Measurements from ENCODE around the gene GTF2F2. TPM values are rescaled to one million over a fixed set of nuclear protein-coding genes. Genes with fewer than 3 reads are reported as not detected.
A peak's percentile ranks its signal among the peaks of the same experiment; 100 is the strongest.

GTF2F2 gene
- total and polyA plus RNA-seq, 9 of the 15 experiments (the other 6 are each of a cell fraction or from before 2014, with no cell fraction given), result 19.7 to 44.8 (median 32.4) TPM

- TF ChIP-seq ATF7 (IDR thresholded peaks at IDR 0.05) (peak; percentile 55; the same call in 1 of the 2 replicates), MAFF (IDR thresholded peaks at IDR 0.05; ENCODE audit: low read length) (no peak), WHSC1 (IDR thresholded peaks at IDR 0.05; ENCODE audit: low read length) (no peak), PPARD (CRISPR knock-in tag; IDR thresholded peaks at IDR 0.05) (no peak), ZNF184 (CRISPR knock-in tag; IDR thresholded peaks at IDR 0.05) (no peak), CREB3L1 (IDR thresholded peaks at IDR 0.05; ENCODE audit: borderline replicate concordance, low read depth) (no peak), FIP1L1 (IDR thresholded peaks at IDR 0.05; ENCODE audit: low read depth, low read length, poor library complexity, severe bottlenecking) (no peak), ARID2 (IDR thresholded peaks at IDR 0.05) (no peak), YY1 (IDR thresholded peaks at IDR 0.05; ENCODE audit: borderline replicate concordance in 1 of 3, control insufficient read depth in 1 of 3, extremely low read depth in 1 of 3, insufficient read depth in 3 of 3, insufficient read length in 1 of 3, insufficient replicate concordance in 2 of 3, low read depth in 1 of 3, low read length in 2 of 3) (no peak), ZNF41 (CRISPR knock-in tag; conservative IDR thresholded peaks at IDR 0.05) (no peak), RBBP5 (IDR thresholded peaks at IDR 0.05; ENCODE audit: borderline replicate concordance, insufficient read depth, low read length, poor library complexity, severe bottlenecking) (peak; percentile 90), CXXC5 (CRISPR knock-in tag; IDR thresholded peaks at IDR 0.05) (peak; percentile 35; the same call in 1 of the 2 replicates), HDGF (IDR thresholded peaks at IDR 0.05) (no peak), CREM (IDR thresholded peaks at IDR 0.05; ENCODE audit: low read depth) (peak; percentile 95), ZNF778 (CRISPR knock-in tag; IDR thresholded peaks at IDR 0.05) (no peak), ZNF354B (CRISPR knock-in tag; IDR thresholded peaks at IDR 0.05) (no peak), TFAP4 (CRISPR knock-in tag; IDR thresholded peaks at IDR 0.05; ENCODE audit: borderline replicate concordance) (peak; percentile 30; the same call in 1 of the 2 replicates), SAFB2 (IDR thresholded peaks at IDR 0.05; ENCODE audit: borderline replicate concordance, low read depth, low read length, severe bottlenecking) (no peak), OTX1 (CRISPR knock-in tag; IDR thresholded peaks at IDR 0.05) (no peak), NFE2L1 (tag; IDR thresholded peaks at IDR 0.05; ENCODE audit: borderline replicate concordance, low read depth) (no peak), POU5F1 (IDR thresholded peaks at IDR 0.05; ENCODE audit: borderline replicate concordance, low read depth, low read length, partially characterized antibody) (peak; percentile 83), RBM25 (IDR thresholded peaks at IDR 0.05; ENCODE audit: low read depth, low read length, severe bottlenecking) (no peak)
- TF ChIP-seq, protein P1, sequence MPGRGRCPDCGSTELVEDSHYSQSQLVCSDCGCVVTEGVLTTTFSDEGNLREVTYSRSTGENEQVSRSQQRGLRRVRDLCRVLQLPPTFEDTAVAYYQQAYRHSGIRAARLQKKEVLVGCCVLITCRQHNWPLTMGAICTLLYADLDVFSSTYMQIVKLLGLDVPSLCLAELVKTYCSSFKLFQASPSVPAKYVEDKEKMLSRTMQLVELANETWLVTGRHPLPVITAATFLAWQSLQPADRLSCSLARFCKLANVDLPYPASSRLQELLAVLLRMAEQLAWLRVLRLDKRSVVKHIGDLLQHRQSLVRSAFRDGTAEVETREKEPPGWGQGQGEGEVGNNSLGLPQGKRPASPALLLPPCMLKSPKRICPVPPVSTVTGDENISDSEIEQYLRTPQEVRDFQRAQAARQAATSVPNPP (IDR thresholded peaks at IDR 0.05; ENCODE audit: borderline replicate concordance, insufficient read depth, insufficient read length), result no peak
Observed at GRCh38 chr13:45119991-45120864, at the start of gene GTF2F2 (continued).
